Measurements from ENCODE around the gene NEU4.

- TF ChIP-seq PRDM15 (CRISPR knock-in tag; IDR thresholded peaks at IDR 0.05) (no peak), CTCF (IDR thresholded peaks at IDR 0.05) (no peak), NR3C1 (CRISPR knock-in tag; conservative IDR thresholded peaks at IDR 0.05; ENCODE audit: low read depth) (no peak), TEAD1 (CRISPR knock-in tag; IDR thresholded peaks at IDR 0.05) (no peak), MAX (CRISPR knock-in tag; IDR thresholded peaks at IDR 0.05) (no peak), NFYB (CRISPR knock-in tag; conservative IDR thresholded peaks at IDR 0.05; ENCODE audit: low read depth) (no peak), JUN (CRISPR knock-in tag; IDR thresholded peaks at IDR 0.05) (no peak), ZNF219 (CRISPR knock-in tag; IDR thresholded peaks at IDR 0.05; ENCODE audit: borderline replicate concordance) (no peak), USF2 (CRISPR knock-in tag; IDR thresholded peaks at IDR 0.05) (no peak), E2F1 (CRISPR knock-in tag; IDR thresholded peaks at IDR 0.05) (no peak), ARID4B (CRISPR knock-in tag; IDR thresholded peaks at IDR 0.05; ENCODE audit: borderline replicate concordance) (no peak), MYBL2 (CRISPR knock-in tag; IDR thresholded peaks at IDR 0.05) (no peak), ZNF281 (CRISPR knock-in tag; IDR thresholded peaks at IDR 0.05) (no peak), FOXK1 (CRISPR knock-in tag; IDR thresholded peaks at IDR 0.05) (no peak)
Observed at GRCh38 chr2:241862775-241863535, 54.0 kb downstream of the NEU4 start.
